ACC112 (cell line): ENCODE results near the gene NUDC.
"Not testable (repeated sequence)": the region's sequence is repeated elsewhere in the genome, so short reads cannot be mapped to it uniquely, and the experiment has no call there.

Experiments
- H2AFZ ChIP-seq: fragments of 200-600 bp; sonication (generic); one replicate; pipeline ENCODE4 v1.6.0; 2017; ENCODE audit warnings: antibody characterized with exemption, low read length; ENCODE audit not compliant: unreplicated experiment
- H3K27ac ChIP-seq: fragments of 200-600 bp; sonication (generic); 2 replicates; pipeline ENCODE4 v1.5.1; 2014; ENCODE audit warnings: low read depth, mild to moderate bottlenecking, antibody characterized with exemption, low read length, moderate library complexity
- H3K27me3 ChIP-seq: fragments of 200-600 bp; sonication (generic); 2 replicates; pipeline ENCODE4 v1.6.1; 2014; ENCODE audit warnings: mild to moderate bottlenecking, antibody characterized with exemption, low read length, moderate library complexity, mixed read lengths; ENCODE audit not compliant: insufficient read depth
- H3K36me3 ChIP-seq: fragments of 200-600 bp; sonication (generic); 2 replicates; pipeline ENCODE4 v1.6.1; 2016; ENCODE audit warnings: mild to moderate bottlenecking, antibody characterized with exemption, low read length, moderate library complexity, mixed read lengths; ENCODE audit not compliant: insufficient read depth
- H3K4me1 ChIP-seq: fragments of 200-600 bp; sonication (generic); one replicate; pipeline ENCODE4 v1.6.1; 2016; ENCODE audit warnings: low read length, mixed read lengths; ENCODE audit not compliant: insufficient read depth, unreplicated experiment, control insufficient read depth
- H3K4me3 ChIP-seq: fragments of 200-600 bp; sonication (generic); 2 replicates; pipeline ENCODE4 v1.5.1; 2014; ENCODE audit warnings: mild to moderate bottlenecking, low read depth, low read length
- H3K79me2 ChIP-seq: fragments of 200-600 bp; sonication (generic); one replicate; pipeline ENCODE4 v1.6.0; 2016; ENCODE audit warnings: low read length; ENCODE audit not compliant: control insufficient read depth, unreplicated experiment, insufficient read depth

The NUDC gene

DNA sequence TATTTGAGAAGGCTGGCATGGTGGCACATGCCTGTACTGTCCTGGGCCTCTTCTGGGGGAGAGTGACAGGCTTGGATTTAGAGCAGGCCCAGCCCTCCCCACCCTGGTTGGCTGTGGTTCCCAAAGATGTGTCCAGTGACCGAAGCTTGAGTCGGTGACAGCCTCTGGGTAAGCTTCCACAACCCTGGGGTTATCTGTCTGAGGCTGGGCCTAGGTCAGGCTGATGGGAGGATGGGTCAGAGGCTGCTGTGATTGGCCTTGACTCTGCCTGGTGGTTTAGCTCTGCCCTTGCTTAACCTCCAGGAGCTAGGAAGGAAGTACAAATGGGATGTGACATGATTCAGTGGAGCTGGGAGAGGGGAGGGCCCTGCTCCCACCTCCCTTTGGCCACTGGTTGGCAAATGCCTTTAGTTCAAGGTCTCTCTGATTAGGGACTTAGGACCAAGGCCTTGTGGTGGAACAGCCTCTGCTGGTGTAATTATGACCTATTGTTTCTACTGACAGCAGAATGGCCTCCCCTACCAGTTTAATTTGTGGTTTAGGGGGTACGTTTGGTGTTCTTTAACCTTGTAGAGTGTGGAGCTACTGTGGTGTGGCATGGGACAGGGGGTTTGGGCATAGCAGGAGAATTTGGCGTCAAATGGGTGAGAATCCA is 16.6 kb downstream of the NUDC start:
- H2AFZ ChIP-seq: no peak overlapping the region
- no peak overlapping the region for H3K27ac ChIP-seq
- H3K4me1 ChIP-seq: peaks cover 14% of the 10 kb centered on the region
- H3K27me3 ChIP-seq: no peaks in the 10 kb centered on the region
- no peak overlapping the region for H3K4me3 ChIP-seq
- H3K79me2 ChIP-seq: peaks cover 35% of the 10 kb centered on the region
- peaks cover 14% of the 10 kb centered on the region; the same call in 1 of the 2 replicates for H3K36me3 ChIP-seq

DNA sequence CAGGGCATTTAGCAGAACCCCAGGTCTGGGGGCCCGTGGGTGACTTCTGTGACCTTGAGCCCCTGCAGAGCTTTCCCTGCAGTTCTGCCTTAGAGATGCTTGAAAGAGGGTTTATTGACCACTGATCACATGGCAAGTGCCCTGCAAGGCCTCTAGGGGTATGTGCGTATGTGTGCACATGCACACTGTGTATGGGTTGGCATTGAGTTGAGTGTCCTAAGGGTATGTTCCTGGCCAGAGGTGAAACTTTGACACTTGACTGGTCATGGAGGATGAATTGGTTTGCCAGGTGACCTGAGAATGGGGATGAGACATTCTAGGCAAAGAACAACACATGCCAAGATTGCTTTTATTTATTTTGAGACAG is 17.1 kb downstream of the NUDC start:
- Histone ChIP-seq H3K36me3 (peaks cover 17% of the 10 kb centered on the region; the same call in 1 of the 2 replicates), H2AFZ (no peak overlapping the region), H3K27ac (no peak overlapping the region), H3K79me2 (peaks cover 35% of the 10 kb centered on the region), H3K4me3 (no peak overlapping the region), H3K27me3 (no peaks in the 10 kb centered on the region), H3K4me1 (peaks cover 14% of the 10 kb centered on the region)

DNA sequence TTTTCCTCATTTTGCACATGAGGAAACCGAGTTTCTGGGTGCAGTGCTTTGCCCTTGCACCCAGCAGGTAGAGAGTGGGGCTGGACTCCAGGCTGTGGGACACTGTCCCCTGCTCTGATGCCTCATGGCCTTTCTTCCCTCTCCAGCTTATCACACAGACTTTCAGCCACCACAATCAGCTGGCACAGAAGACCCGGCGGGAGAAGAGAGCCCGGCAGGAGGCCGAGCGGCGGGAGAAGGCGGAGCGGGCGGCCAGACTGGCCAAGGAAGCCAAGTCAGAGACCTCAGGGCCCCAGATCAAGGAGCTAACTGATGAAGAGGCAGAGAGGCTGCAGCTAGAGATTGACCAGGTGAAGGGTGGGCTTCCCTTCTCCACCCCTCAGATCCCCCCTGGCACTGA is 19.8 kb downstream of the NUDC start:
- H3K36me3 ChIP-seq: peaks cover 15% of the 10 kb centered on the region; the same call in 1 of the 2 replicates
- no peaks in the 10 kb centered on the region for H3K27me3 ChIP-seq
- peaks cover 14% of the 10 kb centered on the region for H3K4me1 ChIP-seq
- peaks cover 31% of the 10 kb centered on the region for H3K79me2 ChIP-seq
- no peak overlapping the region for H2AFZ ChIP-seq
- H3K4me3 ChIP-seq: no peak overlapping the region
- no peak overlapping the region for H3K27ac ChIP-seq

DNA sequence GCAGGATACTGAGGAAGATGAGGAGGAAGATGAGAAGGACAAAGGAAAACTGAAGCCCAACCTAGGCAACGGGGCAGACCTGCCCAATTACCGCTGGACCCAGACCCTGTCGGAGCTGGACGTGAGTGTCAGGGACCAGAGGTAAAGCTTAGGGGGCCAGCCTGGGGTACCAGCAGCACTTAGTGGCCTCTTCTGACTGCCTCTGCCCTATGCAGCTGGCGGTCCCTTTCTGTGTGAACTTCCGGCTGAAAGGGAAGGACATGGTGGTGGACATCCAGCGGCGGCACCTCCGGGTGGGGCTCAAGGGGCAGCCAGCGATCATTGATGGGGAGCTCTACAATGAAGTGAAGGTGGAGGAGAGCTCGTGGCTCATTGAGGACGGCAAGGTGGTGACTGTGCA is 21.1 kb downstream of the NUDC start:
- no peak overlapping the region for H2AFZ ChIP-seq
- peaks cover 16% of the 10 kb centered on the region; the same call in 1 of the 2 replicates for H3K36me3 ChIP-seq
- peaks cover 14% of the 10 kb centered on the region for H3K4me1 ChIP-seq
- no peaks in the 10 kb centered on the region for H3K27me3 ChIP-seq
- H3K4me3 ChIP-seq: no peak overlapping the region
- peaks cover 23% of the 10 kb centered on the region for H3K79me2 ChIP-seq
- H3K27ac ChIP-seq: no peak overlapping the region

DNA sequence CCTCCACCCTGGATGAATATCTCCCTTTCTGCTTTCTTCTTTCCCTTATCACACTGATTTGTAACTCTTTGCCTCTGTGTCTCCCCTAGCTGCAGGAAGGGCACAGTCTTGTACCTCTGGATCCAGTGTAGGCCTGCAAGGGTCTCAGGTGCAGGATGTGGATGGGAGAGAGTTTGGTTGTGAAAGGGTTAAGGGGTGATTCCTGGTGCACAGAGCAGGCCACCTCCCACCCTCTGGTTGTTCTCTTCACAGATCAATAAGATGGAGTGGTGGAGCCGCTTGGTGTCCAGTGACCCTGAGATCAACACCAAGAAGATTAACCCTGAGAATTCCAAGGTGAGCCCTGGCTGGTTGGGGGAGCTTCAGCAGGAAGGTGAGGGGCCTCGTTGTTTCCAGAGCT is 23.6 kb downstream of the NUDC start:
- H3K27me3 ChIP-seq: no peaks in the 10 kb centered on the region
- peaks cover 3% of the 10 kb centered on the region for H3K4me1 ChIP-seq
- no peak overlapping the region for H3K27ac ChIP-seq
- H2AFZ ChIP-seq: no peak overlapping the region
- H3K79me2 ChIP-seq: no peaks in the 10 kb centered on the region
- peaks cover 16% of the 10 kb centered on the region; the same call in 1 of the 2 replicates for H3K36me3 ChIP-seq
- H3K4me3 ChIP-seq: no peak overlapping the region

DNA sequence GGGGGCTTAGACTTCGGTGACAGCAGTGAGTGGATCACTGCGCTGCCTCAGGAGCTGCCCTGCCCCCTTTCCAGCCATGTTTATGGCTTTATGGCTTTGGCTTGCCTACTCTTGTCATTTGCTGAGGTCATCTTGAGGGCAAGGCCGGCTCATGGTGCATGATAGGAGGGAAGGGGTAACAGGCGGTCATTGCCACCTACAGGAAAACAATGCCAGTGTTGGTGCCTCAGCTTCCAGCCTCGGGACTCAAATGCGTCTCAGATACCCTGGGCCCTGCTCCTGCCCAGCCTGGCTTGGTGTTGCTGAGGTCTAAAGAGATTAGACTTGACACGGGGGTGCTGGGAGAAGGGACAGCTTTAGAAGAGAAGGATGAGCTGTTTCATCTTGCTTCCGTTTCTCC is 24.2 kb downstream of the NUDC start:
- H3K27me3 ChIP-seq: no peaks in the 10 kb centered on the region
- no peak overlapping the region for H2AFZ ChIP-seq
- peaks cover 16% of the 10 kb centered on the region; the same call in 1 of the 2 replicates for H3K36me3 ChIP-seq
- H3K4me3 ChIP-seq: no peak overlapping the region
- H3K27ac ChIP-seq: no peak overlapping the region
- H3K4me1 ChIP-seq: no peaks in the 10 kb centered on the region
- H3K79me2 ChIP-seq: no peaks in the 10 kb centered on the region

DNA sequence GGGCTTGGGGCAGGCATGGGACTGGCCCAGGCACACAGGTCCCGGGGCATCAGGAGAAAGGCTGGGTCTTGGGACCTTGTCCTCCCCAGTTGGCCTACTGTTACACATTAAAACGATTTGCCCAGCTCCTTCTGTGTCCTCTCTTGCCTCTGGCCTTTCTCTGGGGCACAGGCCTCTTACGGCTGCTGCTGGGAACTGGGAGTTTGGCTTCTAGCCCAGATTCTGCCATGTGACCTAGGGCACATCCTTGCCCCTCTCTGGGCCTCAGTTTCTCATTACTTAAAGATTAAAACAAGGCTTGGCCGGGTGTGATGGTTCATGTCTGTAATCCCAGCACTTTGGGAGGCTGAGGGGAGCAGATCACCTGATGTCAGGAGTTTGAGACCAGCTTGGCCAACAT is 24.7 kb downstream of the NUDC start:
- Histone ChIP-seq H3K79me2 (no peaks in the 10 kb centered on the region), H3K27me3 (no peaks in the 10 kb centered on the region), H2AFZ (no peak overlapping the region), H3K27ac (no peak overlapping the region), H3K4me1 (no peaks in the 10 kb centered on the region), H3K4me3 (no peak overlapping the region), H3K36me3 (peaks cover 14% of the 10 kb centered on the region; the same call in 1 of the 2 replicates)

DNA sequence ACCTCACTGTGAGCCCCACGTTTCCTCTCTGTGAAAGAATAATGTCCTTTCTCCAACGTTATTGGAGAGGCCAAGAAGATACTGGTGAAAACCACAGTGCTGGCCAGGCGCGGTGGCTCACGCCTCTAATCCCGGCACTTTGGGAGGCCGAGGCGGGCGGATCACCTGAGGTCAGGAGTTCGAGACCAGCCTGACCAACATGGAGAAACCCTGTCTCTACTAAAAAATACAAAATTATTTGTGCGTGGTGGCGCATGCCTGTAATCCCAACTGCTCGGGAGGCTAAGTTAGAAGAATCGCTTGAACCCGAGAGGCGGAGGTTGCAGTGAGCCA is 27.1 kb downstream of the NUDC start:
- not testable (repeated sequence) for H3K4me1 ChIP-seq, H3K4me3 ChIP-seq, H3K79me2 ChIP-seq, H2AFZ ChIP-seq, H3K27me3 ChIP-seq, H3K36me3 ChIP-seq, H3K27ac ChIP-seq

DNA sequence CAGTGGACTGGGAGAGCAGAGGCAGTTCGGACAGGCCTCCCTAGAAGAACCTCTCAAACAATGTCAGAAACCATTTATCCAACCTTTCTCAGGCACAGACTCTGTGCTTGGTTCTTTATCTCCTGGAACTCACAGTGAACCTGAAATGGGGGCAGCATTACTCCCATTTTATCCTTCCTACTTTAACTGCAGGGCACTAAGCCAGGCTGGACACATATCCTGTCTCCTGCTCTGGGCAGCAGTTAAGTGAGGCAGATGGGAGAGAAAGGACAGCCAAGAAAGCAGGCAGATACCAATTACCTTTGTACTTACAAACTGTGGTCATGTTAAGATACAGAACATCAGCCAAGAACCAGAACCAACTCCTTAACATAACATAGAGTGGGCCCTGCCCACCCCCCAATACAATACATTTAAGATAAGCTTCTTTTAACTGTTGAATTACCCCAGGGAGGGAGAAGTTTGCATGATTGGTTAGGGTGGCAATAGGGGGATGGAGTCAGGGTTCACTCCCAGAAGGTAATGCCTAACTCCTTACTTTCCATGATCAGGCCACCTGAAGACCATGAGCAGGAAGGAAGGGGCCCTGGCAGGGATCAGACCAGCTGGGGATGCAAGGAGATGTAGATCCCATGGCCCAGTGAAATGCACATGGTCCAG is 27.9 kb downstream of the NUDC start:
- no peaks in the 10 kb centered on the region for H3K27me3 ChIP-seq
- no peaks in the 10 kb centered on the region for H3K79me2 ChIP-seq
- H3K36me3 ChIP-seq: peaks cover 5% of the 10 kb centered on the region; the same call in 1 of the 2 replicates
- no peaks in the 10 kb centered on the region for H3K4me1 ChIP-seq
- H3K4me3 ChIP-seq: no peak overlapping the region
- no peak overlapping the region for H2AFZ ChIP-seq
- H3K27ac ChIP-seq: no peak overlapping the region

DNA sequence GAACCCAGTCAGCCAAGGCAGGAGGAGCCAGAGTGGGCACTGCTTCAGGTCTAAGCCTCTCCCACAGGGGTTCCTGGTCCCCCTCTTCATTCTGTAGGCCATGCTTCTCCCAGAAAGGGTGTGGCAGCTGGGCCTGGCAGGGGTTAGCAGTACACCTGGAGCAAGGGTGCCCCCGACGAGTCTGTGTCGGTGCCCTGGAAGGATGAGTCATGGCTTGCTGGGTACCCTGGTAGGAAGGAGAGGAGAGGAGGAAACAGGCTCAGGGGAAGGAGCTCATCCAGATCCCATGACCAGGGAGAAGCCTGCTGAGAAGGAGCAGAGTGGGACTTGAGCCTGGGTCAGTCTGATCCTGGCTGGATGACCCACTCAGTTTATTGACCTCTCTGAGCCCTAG is 28.4 kb downstream of the NUDC start:
- H3K27ac ChIP-seq: no peak overlapping the region
- no peaks in the 10 kb centered on the region for H3K79me2 ChIP-seq
- H3K36me3 ChIP-seq: peaks cover 5% of the 10 kb centered on the region; the same call in 1 of the 2 replicates
- H3K4me3 ChIP-seq: no peak overlapping the region
- H3K27me3 ChIP-seq: no peaks in the 10 kb centered on the region
- H3K4me1 ChIP-seq: no peaks in the 10 kb centered on the region
- H2AFZ ChIP-seq: no peak overlapping the region

DNA sequence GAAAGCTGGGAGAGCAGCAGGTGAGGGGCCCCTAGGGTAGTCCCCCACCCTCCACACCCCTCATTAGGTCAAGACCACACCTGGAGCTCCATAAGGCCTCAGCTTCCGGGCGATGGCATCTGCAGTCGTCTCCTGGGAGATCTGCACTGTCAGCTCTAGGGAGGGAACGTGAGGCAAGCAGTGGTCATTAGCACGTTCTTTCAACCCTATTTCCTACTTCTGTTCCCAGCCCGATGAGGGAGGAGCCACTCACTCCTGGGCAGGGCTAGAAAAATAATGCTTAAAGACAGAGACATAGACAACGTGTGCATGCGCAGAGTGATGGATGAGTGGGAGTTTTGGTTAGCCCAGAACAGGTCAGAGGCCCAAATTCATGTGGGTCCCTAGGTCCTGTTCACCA is 29.1 kb downstream of the NUDC start:
- Histone ChIP-seq H3K79me2 (no peaks in the 10 kb centered on the region), H3K4me3 (no peak overlapping the region), H3K36me3 (peaks cover 5% of the 10 kb centered on the region; the same call in 1 of the 2 replicates), H3K27me3 (no peaks in the 10 kb centered on the region), H3K27ac (no peak overlapping the region), H3K4me1 (no peaks in the 10 kb centered on the region), H2AFZ (no peak overlapping the region)
